Natural killer cell (primary cell): ENCODE data around the gene POU4F1. TPM values are rescaled to one million over a fixed set of nuclear protein-coding genes. Genes with fewer than 3 reads are reported as not detected.

Source experiments
- ATAC-seq, 3 donors: fragments of 150-1000 bp in 2 of 3; fragments of 200-7000 bp in 1 of 3; cut with Tn5 transposase; 1 replicate in 1 of 3; 2 replicates in 2 of 3; pipeline ENCODE4 v1.10.0; 2021; ENCODE audit warnings: mild to moderate bottlenecking in 2 of 3, moderate library complexity in 2 of 3
- DNase-seq, 2 donors: peaks; one replicate each; pipeline versions ENCODE4 v3.0.0 to v3.0.0-alpha.2; 2013 to 2021; ENCODE audit warnings: mixed read lengths in 1 of 2
- H3K27ac ChIP-seq: one replicate; pipeline ENCODE4 v1.5.1; 2013; ENCODE audit warnings: mild to moderate bottlenecking, low read length
- H3K27me3 ChIP-seq: one replicate; pipeline ENCODE4 v1.6.1; 2013; ENCODE audit warnings: low read length; ENCODE audit not compliant: control insufficient read depth, insufficient read depth
- H3K36me3 ChIP-seq: one replicate; pipeline ENCODE4 v1.6.1; 2013; ENCODE audit warnings: low read length; ENCODE audit not compliant: control insufficient read depth, insufficient read depth
- H3K4me1 ChIP-seq: one replicate; pipeline ENCODE4 v1.6.1; 2013; ENCODE audit warnings: low read length; ENCODE audit not compliant: control insufficient read depth, insufficient read depth
- H3K4me3 ChIP-seq: one replicate; pipeline ENCODE4 v1.5.1; 2013; ENCODE audit warnings: low read length
- H3K9me3 ChIP-seq: one replicate; pipeline ENCODE4 v1.6.1; 2013; ENCODE audit warnings: low read length; ENCODE audit not compliant: control insufficient read depth, insufficient read depth
- H3K27ac Mint-ChIP-seq, 2 donors: one replicate each; pipeline ENCODE4 v1.8.0; 2022; ENCODE audit warnings: mild to moderate bottlenecking in 2 of 2, mixed read lengths in 2 of 2, moderate library complexity in 1 of 2
- H3K27me3 Mint-ChIP-seq, 2 donors: one replicate each; pipeline ENCODE4 v1.8.0; 2022; ENCODE audit warnings: low read depth in 2 of 2, mixed read lengths in 2 of 2
- H3K36me3 Mint-ChIP-seq: one replicate; pipeline ENCODE4 v1.8.0; 2022; ENCODE audit warnings: mixed read lengths
- H3K4me1 Mint-ChIP-seq, 2 donors: one replicate each; pipeline ENCODE4 v1.8.0; 2022; ENCODE audit warnings: mixed read lengths in 2 of 2
- H3K4me3 Mint-ChIP-seq: one replicate; pipeline ENCODE4 v1.8.0; 2022; ENCODE audit warnings: mild to moderate bottlenecking, moderate library complexity, mixed read lengths
- H3K9me3 Mint-ChIP-seq, 2 donors: one replicate each; pipeline ENCODE4 v1.8.0; 2022; ENCODE audit warnings: mixed read lengths in 2 of 2
- CTCF ChIP-seq: fragments of 200-600 bp; IDR thresholded peaks from one replicate; pipeline ENCODE4 v1.8.0; 2022; ENCODE audit warnings: antibody characterized with exemption
- WGBS: methylation state at CpG from one replicate; pipeline ENCODE4 v1.1.7; 2013; ENCODE audit warnings: missing lambda C conversion rate; ENCODE audit not compliant: insufficient coverage; 5-methylcytosine and 5-hydroxymethylcytosine counted together
- intact Hi-C: fragments of 100-400 bp; cut with micrococcal nuclease; formaldehyde crosslinking; loops from one replicate; pipeline ENCODE4 v1.14.2; 2022
- total RNA-seq, 4 donors: library from RNA; stranded (reverse); fragments of 120-200 nt in 1 of 4; gene quantifications; one replicate each; pipeline versions ENCODE4 v1.2.3 to v1.2.4, GENCODE V29; 2013 to 2022

Gene POU4F1
- total RNA-seq, 3 donors from 2014 or later (not counting 1 experiment from before 2014, with no cell fraction given) = 0.10 TPM; not detected in 2

- intact Hi-C loops = no loop called here
- Histone ChIP-seq H3K27ac (no peak overlapping the region), H3K4me3 (no peak overlapping the region), H3K4me1 (peaks cover 23% of the 10 kb centered on the region), H3K9me3 (peaks cover 6% of the 10 kb centered on the region), H3K36me3 (no peaks in the 10 kb centered on the region), H3K27me3 (peaks cover 81% of the 10 kb centered on the region)
- peaks cover 66 to 82% of the 10 kb centered on the region in 2 donors for H3K27me3 Mint-ChIP-seq
- peaks cover 35 to 38% of the 10 kb centered on the region in 2 donors for H3K4me1 Mint-ChIP-seq
- no peak for TF ChIP-seq CTCF
- no peaks in the 10 kb centered on the region for H3K36me3 Mint-ChIP-seq
- peak in 1 of 2 donors; percentile 48 for DNase-seq
- no peaks in the 10 kb centered on the region for H3K9me3 Mint-ChIP-seq
- ATAC-seq = peak in 2 of 3 donors; percentile 18 to 28
- 4% methylated on average over 57 of the region's 58 CpGs for WGBS
- peak overlapping the region; percentile 62 for H3K4me3 Mint-ChIP-seq
- no peak overlapping the region for H3K27ac Mint-ChIP-seq
Observed at GRCh38 chr13:78601124-78601873, 2.1 kb downstream of the POU4F1 start.

- H3K4me3 Mint-ChIP-seq = peak overlapping the region; percentile 62
- 16% methylated on average over 11 of the region's 13 CpGs for WGBS
- peak in 1 of 2 donors; percentile 4 for DNase-seq
Observed at GRCh38 chr13:78600280-78600883, 3.0 kb downstream of the POU4F1 start.

GRCh38 chr13:78599645-78600279 lies 3.6 kb downstream of the POU4F1 start:
- H3K27ac Mint-ChIP-seq = no peak overlapping the region
- no peak for TF ChIP-seq CTCF
- no peak for ATAC-seq

More at GRCh38 chr13:78600280-78600883, 3.0 kb downstream of the POU4F1 start:
- peaks cover 81% of the 10 kb centered on the region for H3K27me3 ChIP-seq
- TF ChIP-seq CTCF = no peak
- H3K9me3 Mint-ChIP-seq = no peaks in the 10 kb centered on the region
- peaks cover 62 to 77% of the 10 kb centered on the region in 2 donors for H3K27me3 Mint-ChIP-seq
- no peak overlapping the region for H3K27ac ChIP-seq
- H3K4me1 Mint-ChIP-seq = peaks cover 35 to 38% of the 10 kb centered on the region in 2 donors
- H3K4me3 ChIP-seq = no peak overlapping the region
- ATAC-seq = no peak
- no peaks in the 10 kb centered on the region for H3K36me3 Mint-ChIP-seq
- intact Hi-C loops = no loop called here
- H3K4me1 ChIP-seq = peaks cover 32% of the 10 kb centered on the region
- H3K27ac Mint-ChIP-seq = no peak overlapping the region
- H3K36me3 ChIP-seq = no peaks in the 10 kb centered on the region
- peaks cover 6% of the 10 kb centered on the region for H3K9me3 ChIP-seq

More at GRCh38 chr13:78599645-78600279, 3.6 kb downstream of the POU4F1 start:
- Mint-ChIP-seq H3K4me3 (peak overlapping the region; percentile 58), H3K4me1 (peaks cover 32 to 38% of the 10 kb centered on the region in 2 donors), H3K27me3 (peaks cover 63 to 77% of the 10 kb centered on the region in 2 donors), H3K9me3 (no peaks in the 10 kb centered on the region), H3K36me3 (peaks cover 2% of the 10 kb centered on the region)
- Histone ChIP-seq H3K4me1 (peaks cover 32% of the 10 kb centered on the region), H3K27ac (no peak overlapping the region), H3K4me3 (no peak overlapping the region), H3K36me3 (no peaks in the 10 kb centered on the region), H3K27me3 (peaks cover 82% of the 10 kb centered on the region), H3K9me3 (peaks cover 6% of the 10 kb centered on the region)
- intact Hi-C loops = no loop called here
- peak in 1 of 2 donors; percentile 4 for DNase-seq
- WGBS = 20% methylated on average over 1 of the region's 6 CpGs
